Right ventricle myocardium superior (tissue), 1 donor: ENCODE data around the gene FOXP3. TPM values are rescaled to one million over a fixed set of nuclear protein-coding genes. Genes with fewer than 3 reads are reported as not detected.

Source experiments
- ATAC-seq: fragments of 200-7000 bp; cut with Tn5 transposase; one replicate; pipeline ENCODE4 v1.9.1; 2020; ENCODE audit warnings: mild to moderate bottlenecking; ENCODE audit not compliant: poor library complexity
- DNase-seq: peaks from one replicate; pipeline ENCODE4 v3.0.0-alpha.2; 2020
- intact Hi-C: fragments of 100-400 bp; cut with DNase I; formaldehyde crosslinking; loops from one replicate; pipeline ENCODE4 v1.11.2; 2022
- total RNA-seq: library from RNA; stranded (reverse); fragmentation: NEBNext Ultra II Directional; extraction: Animal tissue kit (Norgen Biotek cat#: 25700); gene quantifications from one replicate; pipeline ENCODE4 v1.2.1, GENCODE V29; 2021
- donor health status: DM: no; HTN: yes; CAD: no; lungs with severe emphysema.

The FOXP3 gene
- total RNA-seq, 1 donor from 2014 or later = not detected

DNA sequence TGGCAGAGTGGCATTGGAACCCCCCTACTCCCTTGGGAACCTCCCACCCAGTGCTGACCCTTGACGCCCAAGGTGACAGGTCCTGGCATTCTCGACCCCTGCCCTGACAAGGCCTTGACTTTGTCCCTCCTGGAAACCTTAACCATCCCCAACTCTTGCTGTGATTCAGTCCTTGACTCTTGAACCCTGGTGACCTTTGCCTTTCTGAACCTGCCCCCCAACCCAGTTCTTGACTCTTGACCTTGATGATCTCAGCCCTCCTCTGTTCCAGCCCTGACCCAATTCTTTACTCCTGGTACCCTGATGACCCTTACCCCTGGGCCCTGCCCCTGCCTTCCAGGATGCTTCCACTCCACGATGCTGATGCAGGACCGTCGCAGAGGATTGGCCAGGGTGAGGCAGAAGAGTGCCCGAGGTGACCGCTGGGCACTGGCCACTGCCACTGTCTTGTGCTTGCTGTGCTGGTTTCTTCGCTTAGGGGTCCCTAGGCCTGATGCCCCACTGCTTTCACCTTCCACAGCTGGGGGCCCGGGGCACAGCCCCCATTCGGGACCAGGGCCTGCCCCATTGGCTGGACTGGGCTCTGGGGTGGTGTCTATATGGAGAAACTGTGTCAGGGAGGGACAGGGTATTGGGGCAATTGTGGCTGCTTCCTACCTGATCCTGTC is 33.0 kb downstream of the FOXP3 start:
- intact Hi-C loops = no loop called here
- no peak for ATAC-seq
- no peak for DNase-seq

DNA sequence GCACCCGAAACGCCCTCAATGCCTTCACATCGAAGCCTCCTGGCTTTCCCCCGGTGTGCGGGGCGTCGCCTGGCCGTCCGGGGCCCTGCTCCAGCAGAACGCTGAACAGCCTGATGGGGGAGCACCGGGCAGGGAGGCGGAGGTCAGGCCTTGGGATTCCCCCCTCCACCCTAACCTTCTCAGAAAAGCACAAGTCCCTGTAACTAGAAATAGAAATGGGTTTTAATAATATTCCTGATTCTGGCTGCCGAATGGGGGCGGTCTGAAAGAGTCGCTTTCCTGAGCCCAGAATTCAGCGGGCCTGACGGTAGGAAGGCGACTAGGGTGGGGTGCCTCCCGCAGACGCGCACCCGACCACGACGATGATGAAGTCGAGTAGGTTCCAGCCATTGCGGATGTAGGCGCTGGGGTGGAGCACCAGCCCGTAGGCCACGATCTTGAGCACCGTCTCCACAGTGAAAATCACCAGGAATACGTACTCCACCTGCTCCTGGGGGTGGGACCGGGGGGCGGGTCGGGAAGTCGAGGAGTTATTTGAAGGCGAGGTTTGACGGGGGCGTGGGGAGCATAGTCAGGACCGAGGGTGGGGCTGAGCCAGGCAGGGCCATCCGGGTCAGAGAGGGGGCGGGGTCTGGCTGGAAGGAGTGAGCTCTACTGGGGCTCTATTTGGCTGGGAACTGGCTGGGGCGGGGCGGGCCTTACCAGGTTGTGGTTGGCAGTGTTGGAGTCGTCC is 33.8 kb downstream of the FOXP3 start:
- intact Hi-C loops = no loop called here
- ATAC-seq (peak; percentile 70), DNase-seq (peak; percentile 82)

DNA sequence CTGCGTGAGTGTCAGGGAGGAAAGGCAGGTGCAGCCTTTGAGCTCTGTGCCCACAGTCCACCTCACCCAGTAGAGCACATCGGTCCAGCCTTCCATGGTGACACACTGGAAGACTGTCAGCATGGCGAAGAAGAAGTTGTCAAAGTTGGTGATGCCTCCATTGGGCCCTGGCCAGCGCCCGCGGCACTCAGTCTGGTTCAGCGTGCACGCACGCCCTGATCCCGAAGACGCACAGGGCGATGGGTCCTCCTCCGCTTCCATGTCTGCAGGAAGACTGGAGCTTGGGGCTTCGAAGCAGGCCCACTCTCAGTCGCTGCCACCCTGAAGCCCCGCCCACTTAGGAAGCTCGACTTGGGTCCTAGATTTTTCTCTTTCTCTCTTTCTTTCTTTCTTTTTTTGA is 36.3 kb downstream of the FOXP3 start:
- intact Hi-C loops = no loop called here

DNA sequence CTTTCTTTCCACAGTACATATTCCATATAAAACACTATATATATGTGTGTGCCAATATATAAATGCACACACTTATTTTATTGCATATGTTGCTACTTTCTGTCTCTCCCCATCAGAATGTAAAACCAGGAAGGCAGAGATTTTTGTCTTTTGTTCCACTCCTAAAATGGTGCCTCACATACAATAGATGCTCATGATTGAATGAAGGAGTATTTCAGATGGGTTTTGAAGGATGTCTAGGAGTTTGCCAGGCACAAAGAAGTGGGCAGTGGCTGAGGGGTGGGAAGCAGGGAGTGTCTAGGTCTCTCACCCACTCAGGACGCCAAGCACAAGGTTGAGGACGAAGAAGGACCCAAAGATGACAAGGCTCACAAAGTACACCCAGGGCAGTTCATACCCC is 36.8 kb downstream of the FOXP3 start:
- intact Hi-C loops = no loop called here
- DNase-seq (no peak), ATAC-seq (no peak)

More for the DNA sequence above, 36.3 kb downstream of the FOXP3 start:
- DNase-seq = no peak
- no peak for ATAC-seq

DNA sequence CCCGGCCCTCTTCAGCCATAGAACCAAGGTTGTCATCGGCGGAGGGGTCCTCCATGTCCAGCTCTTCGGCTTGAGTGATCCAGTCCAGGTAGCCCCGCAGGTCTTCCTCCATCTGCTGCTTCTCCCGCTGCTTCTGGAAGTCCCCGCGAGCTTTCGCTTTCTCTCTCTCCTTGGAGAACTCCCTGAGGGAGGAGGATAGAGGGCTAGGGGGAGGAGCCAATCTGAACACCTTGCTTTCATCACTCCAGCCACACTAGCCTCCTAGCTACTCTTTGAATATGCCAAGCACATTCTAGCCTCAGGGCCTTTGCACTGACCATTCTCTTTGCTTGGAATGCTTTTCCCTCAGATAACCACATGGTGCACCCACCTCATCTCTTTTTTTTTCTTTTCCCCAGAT is 37.6 kb downstream of the FOXP3 start:
- intact Hi-C loops = no loop called here
- DNase-seq (no peak), ATAC-seq (no peak)

DNA sequence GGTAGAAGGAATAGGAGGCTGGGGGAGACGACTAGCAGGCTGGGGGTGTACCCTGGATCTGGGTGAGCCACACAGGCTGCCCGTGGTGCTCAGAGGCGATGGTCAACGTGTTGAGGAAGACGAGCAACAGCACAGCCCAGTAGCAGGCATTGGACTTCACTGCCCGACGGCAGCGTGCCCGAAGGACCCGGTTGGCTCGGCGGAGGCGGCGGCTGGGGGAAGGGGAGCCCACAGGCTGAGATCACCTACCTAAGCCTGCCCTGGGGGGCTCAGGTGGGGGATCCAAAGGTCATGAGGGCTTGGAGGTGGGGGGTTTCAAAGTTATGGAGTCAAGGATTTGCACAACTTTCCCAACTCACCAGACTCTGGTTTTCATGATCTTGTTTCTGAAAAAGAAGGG is 38.7 kb downstream of the FOXP3 start:
- intact Hi-C loops = no loop called here
- no peak for ATAC-seq
- no peak for DNase-seq

DNA sequence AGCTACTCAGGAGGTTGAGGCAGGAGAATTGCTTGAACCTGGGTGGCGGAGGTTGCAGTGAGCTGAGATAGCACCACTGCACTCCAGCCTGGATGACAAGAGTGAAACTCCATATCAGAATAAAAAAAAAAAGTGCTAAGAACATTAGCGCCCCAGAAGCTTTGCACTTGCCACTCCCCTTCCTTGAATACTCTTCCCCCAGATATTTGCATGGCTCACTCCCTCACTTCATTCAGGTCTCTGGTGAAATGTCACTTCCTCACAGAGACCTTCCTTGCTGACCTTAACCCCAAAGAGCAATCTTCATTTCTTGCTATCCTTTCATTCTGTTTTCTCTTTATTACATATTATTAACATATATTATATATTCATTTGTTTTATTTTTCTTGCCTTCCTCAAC is 42.6 kb downstream of the FOXP3 start:
- intact Hi-C loops = no loop called here
- no peak for DNase-seq
- no peak for ATAC-seq

DNA sequence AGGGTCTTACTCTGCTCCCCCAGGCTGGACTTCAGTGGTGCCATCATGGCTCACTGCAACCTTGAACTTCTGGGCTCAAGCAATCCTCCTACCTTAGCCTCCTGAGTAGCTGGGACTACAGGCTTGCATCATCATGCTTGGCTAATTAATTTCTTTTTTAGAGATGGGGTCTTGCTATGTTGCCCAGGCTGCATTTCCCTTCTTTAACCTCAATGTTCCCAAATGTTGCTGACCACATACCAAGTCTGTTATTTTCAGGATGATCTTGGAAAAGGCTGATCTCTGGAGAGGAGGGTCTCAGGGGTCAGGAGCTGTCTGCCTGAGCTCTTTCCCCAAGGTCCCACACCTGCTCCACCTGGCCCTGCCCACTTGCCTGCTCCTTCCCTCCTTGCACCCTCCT is 44.4 kb downstream of the FOXP3 start:
- intact Hi-C loops = no loop called here
- DNase-seq (no peak), ATAC-seq (no peak)

DNA sequence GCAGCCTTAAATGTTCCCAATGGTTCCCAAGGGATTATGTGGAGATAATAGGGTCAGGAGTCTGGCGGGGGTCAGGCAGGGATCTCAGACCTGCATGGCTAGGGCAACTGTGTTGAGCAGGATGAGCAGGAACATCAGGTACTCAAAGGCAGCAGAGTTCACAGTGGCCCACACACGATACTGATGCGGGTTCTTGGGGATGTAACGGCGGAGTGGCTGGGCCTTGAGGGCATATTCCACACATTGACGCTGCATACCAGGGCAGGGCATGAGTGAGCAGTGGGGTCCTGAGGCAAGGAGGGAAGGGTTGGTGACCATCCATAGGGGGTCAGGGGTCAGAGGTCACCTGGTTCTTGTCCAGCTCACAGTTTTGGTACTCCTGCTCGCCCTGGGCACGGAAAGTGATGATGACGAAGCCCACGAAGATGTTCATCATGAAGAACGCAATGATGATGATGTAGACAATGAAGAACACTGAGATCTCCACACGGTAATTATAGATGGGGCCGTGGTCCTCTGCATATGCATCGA is 49.4 kb downstream of the FOXP3 start:
- ATAC-seq = no peak
- intact Hi-C loops = no loop called here
- DNase-seq = no peak

DNA sequence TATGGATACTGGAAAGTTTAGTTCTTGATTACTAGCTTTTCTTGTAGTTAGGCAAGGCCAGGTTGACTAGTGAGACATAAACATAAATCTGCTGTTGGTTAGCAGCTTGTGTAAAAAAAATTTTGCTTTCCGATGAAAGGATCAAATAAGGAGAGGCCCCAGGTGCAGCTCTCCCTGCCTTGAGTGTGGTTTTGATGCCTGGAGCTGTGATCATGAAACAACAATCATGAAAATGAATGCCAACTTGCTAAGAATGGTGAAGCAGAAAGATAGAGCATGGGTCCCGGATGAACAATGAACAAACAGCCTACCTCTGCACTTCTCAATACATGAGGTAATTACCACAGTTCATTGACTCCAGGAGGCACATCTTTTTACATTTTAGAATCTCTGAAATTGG is 50.1 kb downstream of the FOXP3 start:
- DNase-seq = no peak
- ATAC-seq = no peak
- intact Hi-C loops = no loop called here

DNA sequence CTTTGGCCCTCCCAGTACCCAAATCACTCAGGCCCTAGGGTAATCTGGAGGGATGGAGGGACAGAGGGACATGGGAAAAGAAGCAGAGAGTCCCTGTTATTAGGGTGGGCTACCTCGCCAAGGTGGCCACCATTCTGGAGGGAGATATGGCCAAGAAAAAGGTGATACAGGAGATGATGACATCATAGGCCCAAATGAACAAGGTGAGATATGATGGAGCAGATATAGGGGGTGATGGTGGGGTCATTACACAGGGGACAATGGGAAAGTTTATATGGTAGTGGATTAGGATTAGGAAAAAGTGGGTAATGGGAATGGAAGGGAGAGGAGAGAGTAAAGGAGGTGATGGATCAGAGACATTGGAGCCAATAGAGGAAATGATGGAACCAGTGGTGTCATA is 51.6 kb downstream of the FOXP3 start:
- DNase-seq (no peak), ATAC-seq (no peak)
- intact Hi-C loops = no loop called here

DNA sequence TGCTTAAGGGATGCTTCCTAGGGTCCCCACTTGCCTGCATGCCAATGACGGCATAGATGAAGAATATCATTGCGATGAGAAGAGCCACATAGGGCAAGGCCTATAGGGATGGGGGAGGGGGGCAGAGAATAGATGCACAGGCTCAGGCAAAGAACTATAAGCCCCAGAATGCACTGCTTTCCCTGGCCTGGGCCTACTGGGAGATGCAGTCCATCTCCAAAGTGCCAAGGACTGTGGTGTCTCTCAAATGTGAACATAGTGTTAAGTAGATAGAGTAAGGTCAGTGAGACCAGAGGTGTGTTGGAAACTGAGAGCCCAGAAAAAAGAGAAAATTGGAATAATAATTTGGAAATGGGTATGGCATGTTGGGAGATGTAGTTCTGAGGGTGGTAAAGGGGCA is 52.3 kb downstream of the FOXP3 start:
- no peak for ATAC-seq
- intact Hi-C loops = no loop called here
- no peak for DNase-seq

DNA sequence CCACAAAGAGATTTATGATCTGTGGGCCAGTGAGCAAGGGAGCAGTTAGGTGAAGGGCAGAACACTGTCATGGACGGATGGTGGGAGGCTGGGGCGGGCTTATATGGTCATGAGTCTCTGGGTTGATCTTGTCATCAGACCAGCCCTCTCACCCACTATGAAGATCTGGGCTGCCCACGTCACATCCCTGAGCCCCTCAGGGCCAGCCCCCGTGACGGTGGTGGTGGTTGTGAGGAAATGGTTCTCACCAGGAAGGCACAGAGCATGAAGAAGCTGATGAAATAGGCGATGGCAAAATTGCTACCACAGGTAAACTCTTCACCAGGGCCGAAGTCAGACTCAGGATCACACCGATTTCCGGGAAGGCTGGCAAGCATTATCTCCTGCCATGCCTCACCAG is 53.4 kb downstream of the FOXP3 start:
- no peak for DNase-seq
- intact Hi-C loops = no loop called here
- ATAC-seq = no peak

DNA sequence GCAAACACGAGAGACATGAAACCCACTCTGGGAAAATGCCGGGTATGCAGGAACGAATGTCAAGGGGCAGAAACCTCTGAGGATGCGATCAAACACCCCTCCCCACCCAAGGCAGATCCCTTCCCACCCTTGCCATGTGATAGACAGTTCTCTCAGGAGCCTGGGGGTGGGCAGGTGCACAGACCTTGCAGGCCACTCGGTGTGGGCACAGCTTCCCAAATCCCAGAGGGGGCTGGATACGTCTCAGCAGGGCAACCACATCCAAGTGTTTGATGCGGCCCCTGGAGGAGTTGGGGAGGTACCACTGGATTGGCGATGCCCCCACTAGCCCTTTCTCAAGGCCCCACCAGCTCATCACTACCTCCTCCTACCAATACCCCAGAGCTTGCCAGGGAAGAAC is 54.1 kb downstream of the FOXP3 start:
- ATAC-seq (no peak), DNase-seq (no peak)
- intact Hi-C loops = no loop called here

DNA sequence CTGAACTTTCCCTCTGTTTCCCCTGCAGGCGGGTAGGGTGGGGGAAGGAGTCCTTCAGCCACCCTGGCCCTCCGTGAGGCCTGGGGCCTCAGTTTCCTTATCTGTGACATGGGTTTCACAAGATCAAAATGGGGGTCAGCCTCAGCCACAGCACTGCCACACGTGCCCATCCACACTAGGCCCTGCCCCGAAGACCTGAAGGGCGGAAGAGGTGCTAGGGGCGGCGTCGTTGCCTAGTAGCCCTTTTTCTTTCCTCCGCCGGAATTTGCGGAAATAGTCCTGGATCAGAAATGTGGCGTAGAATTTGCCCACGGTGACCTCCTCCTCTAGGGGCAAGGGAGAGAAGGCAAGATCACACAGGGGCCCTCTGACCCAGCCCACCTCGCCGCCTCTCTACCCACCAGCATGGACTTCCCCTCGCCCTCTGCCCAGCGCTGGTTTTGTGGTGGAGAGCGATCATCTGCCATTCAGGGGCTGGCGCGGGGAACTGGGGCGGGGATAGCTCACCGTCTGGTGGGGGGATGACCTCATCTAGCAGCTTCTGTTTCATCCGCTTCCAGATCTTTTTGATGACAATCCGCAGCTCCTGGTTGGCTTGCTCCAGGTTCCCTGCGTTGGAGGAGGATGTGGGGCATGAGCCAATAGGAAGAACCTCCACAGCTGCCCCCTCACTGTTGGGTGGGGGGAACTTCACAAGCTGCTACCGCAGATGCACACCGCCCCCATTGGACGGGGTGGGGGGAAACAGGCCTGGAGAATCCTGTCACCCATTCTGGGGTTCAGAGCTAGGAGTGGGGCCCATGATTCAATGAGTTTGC is 54.9 kb downstream of the FOXP3 start:
- DNase-seq (no peak), ATAC-seq (no peak)
- intact Hi-C loops = no loop called here

DNA sequence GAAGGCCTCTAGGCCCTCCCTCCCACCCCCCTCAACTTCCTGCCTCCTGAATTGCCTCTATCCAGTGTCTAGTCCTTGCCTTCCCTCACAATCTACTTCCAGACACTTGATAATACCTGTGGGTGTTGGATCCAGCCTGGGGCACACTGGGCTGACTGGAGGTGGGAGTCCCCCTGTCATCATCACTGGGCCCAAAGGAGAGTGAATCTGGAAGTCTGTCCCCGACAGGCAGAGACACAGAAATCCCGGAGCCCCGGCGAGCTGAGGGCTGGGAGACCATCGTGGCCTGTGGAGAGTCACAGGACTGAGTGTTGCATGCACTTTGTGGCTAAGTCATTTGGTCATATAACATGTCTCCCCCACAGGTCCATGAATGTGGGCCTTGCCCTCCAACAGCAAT is 56.1 kb downstream of the FOXP3 start:
- intact Hi-C loops = no loop called here
- DNase-seq (no peak), ATAC-seq (no peak)

DNA sequence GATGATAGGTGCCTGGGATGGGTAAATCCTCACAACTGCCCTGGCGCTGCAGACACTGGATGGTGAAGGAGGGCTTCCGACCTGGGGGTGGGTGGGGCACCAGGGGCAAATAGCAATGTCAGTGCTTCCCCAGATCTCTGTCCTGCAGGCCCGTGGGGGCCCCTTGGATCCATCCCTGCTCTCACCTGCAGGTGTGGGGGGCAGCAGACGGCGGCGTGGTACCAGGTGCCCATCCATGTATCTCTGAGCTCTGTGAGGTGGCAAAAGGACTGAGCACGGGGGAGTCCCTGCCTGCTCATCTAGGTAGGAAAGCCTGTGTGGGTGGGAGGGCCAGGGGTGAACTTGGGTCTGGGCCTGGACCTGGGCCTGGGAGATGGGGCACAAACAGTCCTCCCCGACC is 58.0 kb downstream of the FOXP3 start:
- no peak for ATAC-seq
- no peak for DNase-seq
- intact Hi-C loops = no loop called here

DNA sequence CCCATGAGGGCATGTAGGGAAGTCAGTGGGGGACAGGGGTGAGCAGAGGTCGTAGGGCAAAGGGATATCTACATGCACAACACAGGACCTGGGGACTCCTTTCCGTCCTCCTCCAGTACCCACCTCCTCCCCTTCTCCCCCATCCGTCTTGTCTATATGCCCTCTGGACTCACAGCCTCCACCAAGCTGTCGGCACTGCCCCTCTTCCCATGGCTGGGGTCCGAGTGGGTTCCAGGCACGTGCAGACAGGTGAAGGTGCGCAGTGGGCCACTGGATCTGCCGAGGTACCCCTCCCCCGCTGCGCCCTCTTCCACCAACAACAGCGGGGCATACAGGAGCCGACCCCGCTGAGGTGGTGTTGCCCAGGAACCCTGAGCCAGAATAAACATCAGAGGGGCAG is 59.1 kb downstream of the FOXP3 start:
- ATAC-seq (no peak), DNase-seq (no peak)

DNA sequence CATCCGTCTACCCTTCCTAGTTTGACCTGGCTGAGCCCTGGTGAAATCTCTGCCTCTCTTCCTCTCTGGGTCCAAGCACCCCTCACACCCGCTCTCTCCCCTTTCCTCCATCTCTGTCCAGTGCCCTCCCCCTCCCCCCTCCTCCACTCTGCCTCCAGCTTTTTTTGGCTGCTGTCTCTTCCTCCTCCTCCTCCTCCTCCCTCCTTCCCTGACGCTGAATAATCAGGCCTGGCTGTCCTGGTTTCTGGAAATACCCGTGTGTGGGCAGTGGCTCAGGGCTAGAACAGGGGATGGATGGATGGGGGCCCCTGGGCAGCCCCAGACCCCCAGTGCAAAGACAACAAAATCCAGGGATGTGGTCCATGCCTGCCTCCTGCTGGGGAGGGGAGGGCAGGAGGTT is 59.8 kb downstream of the FOXP3 start:
- DNase-seq (no peak), ATAC-seq (no peak)
- intact Hi-C loops = no loop called here

More for the DNA sequence above, 59.1 kb downstream of the FOXP3 start:
- intact Hi-C loops = no loop called here

DNA sequence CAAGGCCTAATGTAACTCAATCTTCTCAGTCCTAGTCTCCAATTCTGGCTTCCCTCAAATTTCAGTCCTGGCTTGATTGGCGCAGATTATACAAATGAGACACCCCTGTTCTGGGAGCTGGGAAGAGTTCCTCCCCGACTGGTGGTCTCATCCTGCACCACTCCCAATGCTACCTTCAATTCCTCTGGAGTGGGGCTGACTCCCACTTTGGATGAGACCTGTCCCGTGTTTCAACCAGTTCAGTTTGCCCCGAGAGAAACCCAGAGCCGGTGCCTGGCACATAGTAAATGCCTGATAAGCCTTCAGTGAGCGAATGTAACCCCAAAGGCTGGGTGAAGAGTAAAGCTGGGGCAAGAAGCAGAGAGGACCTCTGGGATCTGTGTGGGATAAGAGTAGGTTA is 60.5 kb downstream of the FOXP3 start:
- intact Hi-C loops = no loop called here
- ATAC-seq (no peak), DNase-seq (no peak)
